ENCODE results near the gene HAL. TPM values are rescaled to one million over a fixed set of nuclear protein-coding genes. Genes with fewer than 3 reads are reported as not detected.

The HAL gene
- polyA plus RNA-seq, 1 of the 3 experiments (the other 2 are of a cell fraction) = 0.08 TPM

- ChIA-PET POLR2A (no interaction called here), CTCF (interaction anchor here (1.1 kb wide), 1 partner anchor 30 kb away, joined by 5 read pairs; no protein-coding TSS in a partner anchor)
- no peaks in the 10 kb centered on the region for H3K27me3 ChIP-seq (ENCODE audit: insufficient read depth)
- H3K79me2 ChIP-seq (ENCODE audit: insufficient read depth) = peaks cover 27% of the 10 kb centered on the region
- no peak for DNase-seq
- TF ChIP-seq ELF1 (IDR thresholded peaks at IDR 0.05) (no peak), REST (IDR thresholded peaks at IDR 0.05; ENCODE audit: low read depth, low read length) (no peak)
- H3F3A ChIP-seq (replicated peaks; ENCODE audit: insufficient read depth) = no peaks in the 10 kb centered on the region
- H3K9me3 ChIP-seq = no peaks in the 10 kb centered on the region
- WGBS (ENCODE audit: low lambda C conversion rate) = 89% methylated on average over 1 of the region's 1 CpG
- H3K4me3 ChIP-seq (ENCODE audit: low read depth in 2 of 2, low read length in 1 of 2) = no peak overlapping the region
- no peaks in the 10 kb centered on the region for H3K9me2 ChIP-seq
- no peak overlapping the region for H3K27ac ChIP-seq (ENCODE audit: low read depth in 2 of 2, low read length in 1 of 2)
- no peaks in the 10 kb centered on the region; the same call in 1 of the 2 replicates for H4K20me1 ChIP-seq (ENCODE audit: insufficient read depth)
- H3K4me1 ChIP-seq (ENCODE audit: control insufficient read depth in 1 of 2, insufficient read depth in 2 of 2, low read depth in 1 of 2, low read length in 1 of 2) = peaks cover under 1 to 7% of the 10 kb centered on the region in 2 experiments; a peak in 3 of 4 replicates
- peaks cover 20 to 36% of the 10 kb centered on the region in 2 experiments for H3K36me3 ChIP-seq (replicated peaks in 1 of 2; ENCODE audit: control insufficient read depth in 1 of 2, insufficient read depth in 2 of 2, low read length in 1 of 2)
- H3K9ac ChIP-seq = no peak overlapping the region
- H2AFZ ChIP-seq (ENCODE audit: low read depth) = no peak overlapping the region
- no peak overlapping the region for H3K4me2 ChIP-seq
These were observed 32.4 kb upstream of the HAL start for GRCh38 chr12:96028538-96028937.

GRCh38 chr12:96026331-96026730, 30.2 kb upstream of the HAL start:
- no peak for TF ChIP-seq RCOR1 (IDR thresholded peaks at IDR 0.05; ENCODE audit: low read length)
- no peak for TF ChIP-seq CTCF (IDR thresholded peaks at IDR 0.05)
- TF ChIP-seq FOSL2 (IDR thresholded peaks at IDR 0.05; ENCODE audit: borderline replicate concordance, low read depth) = no peak
- TF ChIP-seq RFX5 (IDR thresholded peaks at IDR 0.05; ENCODE audit: low read length) = no peak
- TF ChIP-seq USF2 (IDR thresholded peaks at IDR 0.05; ENCODE audit: borderline replicate concordance, low read depth, low read length) = no peak
- TF ChIP-seq FOXJ3 (CRISPR knock-in tag; IDR thresholded peaks at IDR 0.05) = no peak
- no peak for TF ChIP-seq SMC3 (IDR thresholded peaks at IDR 0.05; ENCODE audit: low read depth, low read length)
- no peak for TF ChIP-seq NFIC (IDR thresholded peaks at IDR 0.05; ENCODE audit: borderline replicate concordance)
- no peak for TF ChIP-seq RAD21 (IDR thresholded peaks at IDR 0.05; ENCODE audit: low read length)
- TF ChIP-seq MXI1 (IDR thresholded peaks at IDR 0.05; ENCODE audit: low read depth, low read length) = no peak
- TF ChIP-seq CHD2 (IDR thresholded peaks at IDR 0.05; ENCODE audit: low read length, partially characterized antibody) = no peak
- no peaks in the 10 kb centered on the region for H3K9me3 ChIP-seq
- no peak overlapping the region for H3K27ac ChIP-seq (ENCODE audit: low read depth in 2 of 2, low read length in 1 of 2)
- no peak overlapping the region for H3K4me3 ChIP-seq (ENCODE audit: low read depth in 2 of 2, low read length in 1 of 2)
- DNase-seq = no peak
- H2AFZ ChIP-seq (ENCODE audit: low read depth) = no peak overlapping the region
- no peaks in the 10 kb centered on the region for H3F3A ChIP-seq (replicated peaks; ENCODE audit: insufficient read depth)
- H4K20me1 ChIP-seq (ENCODE audit: insufficient read depth) = no peaks in the 10 kb centered on the region; the same call in 1 of the 2 replicates
- H3K27me3 ChIP-seq (ENCODE audit: insufficient read depth) = no peaks in the 10 kb centered on the region
- ChIA-PET POLR2A (no interaction called here), CTCF (interaction anchor here (1.0 kb wide), 1 partner anchor 10 kb away, joined by 3 read pairs; no protein-coding TSS in a partner anchor)
- H3K4me1 ChIP-seq (ENCODE audit: control insufficient read depth in 1 of 2, insufficient read depth in 2 of 2, low read depth in 1 of 2, low read length in 1 of 2) = no peaks in the 10 kb centered on the region
- peaks cover 24 to 58% of the 10 kb centered on the region in 2 experiments for H3K36me3 ChIP-seq (replicated peaks in 1 of 2; ENCODE audit: control insufficient read depth in 1 of 2, insufficient read depth in 2 of 2, low read length in 1 of 2)
- 97% methylated on average over 1 of the region's 1 CpG for WGBS (ENCODE audit: low lambda C conversion rate)
- no peaks in the 10 kb centered on the region for H3K9me2 ChIP-seq
- 0 out of 2 replicates have a peak, but pooled peaks cover 11% of the 10 kb centered on the region for H3K79me2 ChIP-seq (ENCODE audit: insufficient read depth)
- H3K4me2 ChIP-seq = no peak overlapping the region
- no peak overlapping the region for H3K9ac ChIP-seq
